ENCODE data around the gene CNTNAP2.

The CNTNAP2 gene

DNA sequence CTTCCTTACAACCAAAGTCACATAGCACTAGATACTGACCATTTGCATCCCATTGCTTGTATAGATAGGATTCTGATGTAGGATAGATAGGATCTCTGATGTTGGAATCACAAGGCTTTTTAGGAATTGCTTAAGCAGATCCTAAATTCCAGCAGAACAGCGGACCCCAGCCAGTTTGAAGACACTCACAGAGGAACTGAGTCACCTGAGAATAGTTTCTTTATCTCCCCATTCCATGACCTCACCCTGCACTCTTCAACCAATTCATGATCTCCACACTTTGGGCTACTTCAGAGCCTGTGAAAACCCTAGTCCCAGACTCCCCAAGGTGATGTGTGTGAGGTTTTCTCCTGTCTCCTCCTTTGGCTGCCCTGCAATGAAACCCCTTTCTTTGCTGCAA, 179.4 kb downstream of the CNTNAP2 start:
- no peak for DNase-seq (ENCODE audit: low spot score)

DNA sequence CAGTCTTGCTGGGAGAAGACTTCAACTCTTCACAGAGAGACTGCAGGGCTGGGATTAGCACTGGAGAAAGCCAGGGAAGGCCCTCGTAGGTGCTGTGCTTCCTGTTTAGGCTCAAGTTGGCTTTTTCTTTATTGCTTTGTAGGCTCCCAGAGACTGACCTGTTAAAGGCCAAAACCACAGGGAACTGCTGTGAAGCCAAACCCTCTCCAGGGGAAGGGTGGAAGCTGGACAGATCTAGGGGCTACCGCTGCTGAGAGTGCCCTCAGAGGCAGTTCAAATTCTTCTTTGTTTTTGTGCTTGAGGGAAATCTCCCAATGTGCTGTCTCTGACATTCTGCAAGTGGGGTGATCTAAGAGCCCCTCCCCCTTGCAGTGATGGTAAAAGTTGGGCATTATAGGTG, 198.4 kb downstream of the CNTNAP2 start:
- no peak for DNase-seq (ENCODE audit: low spot score)

DNA sequence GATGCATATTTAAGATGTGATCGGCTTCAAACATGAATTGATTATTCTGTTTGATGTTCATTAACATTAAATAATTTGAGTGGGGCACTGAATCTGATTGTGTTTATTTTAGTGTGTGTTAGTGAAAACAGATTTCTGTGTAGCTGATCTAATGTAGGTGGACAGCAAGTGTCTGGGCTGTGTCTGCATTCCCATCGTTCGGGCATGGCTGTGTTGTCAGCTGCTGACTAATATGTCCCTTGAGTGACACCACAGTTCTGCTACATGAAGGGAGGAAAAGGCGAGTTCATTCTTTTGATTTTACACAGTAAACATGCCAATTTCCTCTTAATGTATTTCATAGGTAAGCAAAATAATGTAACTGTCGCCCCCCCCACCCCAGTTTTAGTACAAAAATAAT, 203.0 kb downstream of the CNTNAP2 start:
- DNase-seq (ENCODE audit: low spot score): no peak

DNA sequence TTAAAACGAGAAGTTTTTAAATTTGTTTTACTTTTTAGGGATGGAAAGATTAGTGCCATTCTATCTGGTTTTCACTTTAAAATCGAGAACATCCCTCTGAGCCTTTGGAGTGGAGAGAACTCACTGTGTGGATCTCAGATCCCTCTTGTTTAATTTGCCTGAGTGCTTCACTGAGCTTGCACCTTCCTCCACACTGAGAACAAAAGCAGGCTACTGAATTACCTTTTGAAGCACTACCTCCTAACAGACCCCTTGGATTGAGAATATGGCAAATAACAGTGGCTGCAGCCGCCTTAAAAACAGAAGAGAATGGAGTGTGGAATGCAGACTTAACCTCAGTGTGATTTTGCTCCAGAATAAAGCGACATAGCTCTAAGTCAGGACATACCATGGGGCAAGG, 204.7 kb downstream of the CNTNAP2 start:
- DNase-seq (ENCODE audit: low spot score): no peak

DNA sequence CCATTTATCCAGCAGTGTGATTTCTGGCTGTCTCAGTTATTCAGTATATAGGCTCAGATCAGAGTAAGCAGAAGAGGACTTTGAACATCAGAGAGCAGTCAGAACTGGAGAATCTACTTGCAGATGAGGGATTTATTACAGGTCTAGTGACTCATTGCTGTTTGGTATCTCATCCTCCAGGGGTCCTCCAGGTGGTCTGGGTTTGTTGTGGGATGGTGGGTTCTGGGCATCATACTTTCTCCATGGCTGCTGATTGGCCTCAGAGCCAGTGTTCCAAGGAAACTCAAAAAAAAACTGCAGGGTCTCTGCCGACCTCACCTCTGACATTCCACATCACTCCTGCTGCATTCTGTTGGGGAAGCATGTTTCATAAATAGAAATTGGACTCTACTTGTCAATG, 214.8 kb downstream of the CNTNAP2 start:
- DNase-seq (ENCODE audit: low spot score): no peak

DNA sequence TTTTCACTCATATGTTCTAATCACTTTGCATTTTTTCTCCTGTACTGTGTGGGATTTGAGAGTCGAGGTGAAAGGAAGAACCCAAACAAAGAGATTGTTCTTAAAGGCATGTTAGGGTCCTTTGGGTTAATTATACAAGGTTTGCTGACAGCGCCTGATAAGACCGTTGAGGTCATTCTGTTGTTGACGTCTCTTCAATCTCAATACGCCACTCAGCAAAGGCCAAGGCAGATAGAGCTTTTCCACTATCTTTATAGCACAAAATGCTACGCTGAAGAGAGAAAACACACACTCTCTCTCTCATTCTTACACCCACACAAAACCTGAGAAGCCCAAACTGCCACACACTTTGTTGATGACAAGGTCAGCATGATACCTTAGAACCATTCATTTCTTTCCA, 228.7 kb downstream of the CNTNAP2 start:
- DNase-seq (ENCODE audit: low spot score): no peak

DNA sequence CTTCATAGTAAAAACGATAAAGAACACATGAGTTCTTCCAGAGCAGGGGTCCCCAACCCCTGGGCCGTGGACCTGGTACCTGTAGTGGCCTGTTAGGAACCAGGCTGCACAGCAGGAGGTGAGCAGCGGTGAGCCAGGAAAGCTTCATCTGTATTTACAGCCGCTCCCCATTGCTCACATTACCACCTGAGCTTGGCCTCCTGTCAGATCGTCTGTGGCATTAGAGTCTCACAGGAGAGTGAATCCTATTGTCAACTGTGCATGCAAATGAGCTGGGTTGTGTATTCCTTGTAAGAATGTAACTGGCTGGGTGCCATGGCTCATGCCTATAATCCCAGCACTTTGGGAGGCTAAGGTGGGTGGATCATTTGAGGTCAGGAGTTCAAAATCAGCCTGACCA, 229.5 kb downstream of the CNTNAP2 start:
- DNase-seq (ENCODE audit: low spot score): no peak

DNA sequence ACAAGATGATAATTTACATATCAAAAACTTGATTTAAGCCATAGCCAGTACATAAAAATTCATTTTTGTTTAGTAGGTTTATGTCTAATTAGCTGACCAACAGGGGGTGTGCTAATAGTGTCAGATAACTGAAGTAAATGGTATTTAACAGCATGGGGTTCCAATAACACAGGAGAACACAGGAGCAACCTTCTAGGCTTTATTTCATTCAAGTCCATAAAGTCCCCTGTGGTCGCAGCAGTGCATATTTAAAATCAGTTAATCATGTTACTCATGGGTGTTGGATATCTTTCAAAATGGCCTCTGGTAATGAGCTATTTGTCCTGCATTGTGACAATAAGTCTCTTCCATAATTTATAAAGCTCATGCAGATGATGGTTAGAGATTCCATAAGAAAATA, 238.6 kb downstream of the CNTNAP2 start:
- no peak for DNase-seq (ENCODE audit: low spot score)

DNA sequence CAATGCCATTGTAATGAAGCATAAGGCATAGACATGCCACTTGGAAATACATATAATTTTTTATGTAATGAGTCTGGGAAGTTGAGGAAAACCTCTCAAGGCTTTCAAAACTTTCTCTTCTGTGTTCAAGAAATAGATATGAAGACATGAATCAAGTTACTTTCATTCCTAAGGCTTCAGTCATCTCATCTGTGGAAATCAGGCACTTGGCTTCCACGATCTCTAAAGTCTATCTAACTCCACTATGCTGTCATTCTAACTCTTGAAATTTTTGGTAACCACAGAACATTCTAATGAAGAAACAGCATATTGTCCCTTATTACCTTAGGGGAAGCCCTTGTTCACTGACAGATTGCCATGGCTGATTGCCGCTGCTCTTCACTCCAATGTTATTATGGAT, 242.6 kb downstream of the CNTNAP2 start:
- no peak for DNase-seq (ENCODE audit: low spot score)

DNA sequence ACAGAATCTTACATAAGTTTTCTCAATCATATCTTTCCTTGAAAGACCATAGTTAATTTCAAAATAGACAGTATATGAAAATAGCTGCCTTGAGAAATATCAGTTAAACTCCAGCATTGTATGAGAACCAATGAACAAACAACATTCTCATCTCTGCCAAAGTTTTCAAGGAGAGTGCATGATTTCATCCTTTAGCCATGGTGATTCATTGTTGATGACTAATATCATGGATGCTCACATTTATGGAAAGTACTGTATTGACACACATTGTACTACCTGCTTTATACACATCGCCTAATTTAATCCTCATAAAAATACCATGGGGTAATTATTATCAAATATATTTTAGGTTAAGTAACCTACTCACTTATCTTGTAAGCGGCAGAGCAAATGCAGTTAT, 250.3 kb downstream of the CNTNAP2 start:
- DNase-seq (ENCODE audit: low spot score): no peak

DNA sequence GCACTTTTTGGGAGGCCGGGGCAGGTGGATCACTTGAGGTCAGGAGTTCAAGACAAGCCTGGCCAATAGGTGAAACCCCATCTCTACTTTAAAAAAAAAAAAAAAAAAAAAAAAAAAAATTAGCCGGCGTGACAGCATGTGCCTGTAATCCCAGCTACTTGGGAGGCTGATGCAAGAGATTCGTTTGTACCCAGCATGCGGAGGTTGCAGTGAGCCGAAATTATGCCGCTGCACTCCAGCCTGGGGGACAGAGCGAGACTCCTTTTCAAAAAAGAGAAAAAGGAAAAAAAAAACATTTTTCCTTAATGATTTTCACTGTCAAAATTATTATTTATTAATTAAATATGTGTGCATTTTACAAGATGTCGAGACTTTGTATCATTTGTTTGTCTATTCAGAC, 253.6 kb downstream of the CNTNAP2 start:
- DNase-seq (ENCODE audit: low spot score): no peak

DNA sequence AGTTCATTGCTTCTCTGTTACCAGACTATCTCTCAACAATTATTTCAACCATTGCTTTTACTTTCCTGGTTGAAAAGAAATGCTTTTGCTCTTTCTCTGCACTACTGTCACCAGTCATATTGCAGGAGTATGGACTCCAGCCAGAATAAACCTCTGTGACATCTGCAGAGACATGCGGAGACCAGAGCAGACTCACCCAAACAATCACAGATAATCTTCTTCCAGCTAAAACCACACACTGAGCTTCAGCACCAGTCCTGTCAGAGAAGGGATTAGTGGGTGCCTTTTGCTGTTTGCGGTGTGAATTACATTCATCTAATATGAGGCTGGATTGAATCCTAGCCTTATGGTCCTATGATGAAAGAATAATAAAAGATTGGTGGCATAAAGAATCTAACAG, 258.6 kb downstream of the CNTNAP2 start:
- DNase-seq (ENCODE audit: low spot score): no peak

DNA sequence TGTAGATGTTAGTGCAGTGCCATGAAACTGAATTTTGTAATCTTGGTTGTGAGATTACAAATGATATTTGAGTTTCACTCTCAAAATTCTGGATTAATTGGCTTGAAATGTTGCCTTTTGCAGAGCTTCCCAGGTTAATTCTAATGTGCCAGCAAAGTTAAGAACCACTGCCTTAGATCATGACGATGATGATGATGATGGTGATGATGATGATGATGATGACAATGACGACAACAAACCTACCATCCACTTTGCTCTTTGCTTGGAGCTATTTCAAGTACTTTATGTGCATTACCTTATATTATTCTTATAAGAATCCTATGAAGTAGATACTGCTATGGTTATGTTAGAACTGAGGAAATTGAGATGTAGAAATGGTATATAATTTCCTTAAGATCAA, 261.6 kb downstream of the CNTNAP2 start:
- DNase-seq (ENCODE audit: low spot score): no peak

DNA sequence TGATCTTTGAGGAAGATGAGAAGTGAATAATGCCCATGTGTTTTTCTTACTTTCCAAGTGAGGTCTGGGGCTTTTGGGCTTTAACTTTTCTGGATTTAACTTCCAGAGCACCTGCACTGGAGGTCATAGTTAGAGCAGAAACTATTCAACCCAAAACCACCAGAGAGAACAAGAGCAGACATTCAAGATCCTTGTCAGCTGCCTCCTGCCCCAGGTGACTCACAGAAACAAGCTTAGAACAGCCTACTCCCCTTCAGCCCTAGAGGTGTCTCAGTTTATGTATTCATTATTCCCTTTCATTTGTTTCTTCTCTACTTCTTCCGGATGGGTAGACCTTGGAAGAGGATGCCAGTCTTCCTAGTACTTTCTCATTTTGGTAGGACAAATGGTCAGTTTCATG, 270.5 kb downstream of the CNTNAP2 start:
- no peak for DNase-seq (ENCODE audit: low spot score)

DNA sequence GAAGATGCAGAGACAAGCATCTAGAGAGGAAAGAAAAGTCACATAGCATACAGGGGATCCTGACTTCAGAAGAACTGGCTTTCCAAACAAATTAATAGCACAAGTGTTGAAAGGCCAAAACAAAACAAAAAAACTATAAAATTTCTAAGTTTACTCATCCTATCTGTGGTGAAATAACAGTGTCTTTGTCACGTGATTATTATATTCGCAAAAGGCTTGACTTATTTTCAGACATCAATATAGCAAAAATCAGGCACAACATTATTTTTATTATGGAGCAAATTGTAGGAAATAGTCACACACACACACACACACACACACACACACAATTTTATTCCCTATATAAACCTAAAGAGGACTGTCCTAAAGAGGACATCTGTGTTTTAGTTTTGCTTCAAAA, 272.3 kb downstream of the CNTNAP2 start:
- DNase-seq (ENCODE audit: low spot score): no peak

DNA sequence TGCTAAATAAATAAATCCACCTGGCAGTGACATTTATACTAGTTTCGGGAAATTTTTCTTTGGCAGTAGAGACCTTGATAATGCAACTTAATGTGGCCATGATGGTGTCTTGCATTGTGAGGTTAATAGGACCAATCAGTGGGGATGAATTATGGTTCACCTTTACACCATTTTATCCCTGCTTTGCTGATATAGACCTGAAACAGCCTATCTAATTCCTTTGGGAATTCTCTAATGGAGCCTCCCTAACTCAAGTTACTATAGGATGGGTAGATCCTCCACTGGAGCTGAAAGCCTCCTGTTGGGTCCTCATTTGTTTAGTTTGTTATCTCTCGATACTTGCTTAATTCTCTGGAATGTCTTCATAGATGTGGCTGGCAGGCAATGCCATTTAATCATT, 276.7 kb downstream of the CNTNAP2 start:
- DNase-seq (ENCODE audit: low spot score): no peak

DNA sequence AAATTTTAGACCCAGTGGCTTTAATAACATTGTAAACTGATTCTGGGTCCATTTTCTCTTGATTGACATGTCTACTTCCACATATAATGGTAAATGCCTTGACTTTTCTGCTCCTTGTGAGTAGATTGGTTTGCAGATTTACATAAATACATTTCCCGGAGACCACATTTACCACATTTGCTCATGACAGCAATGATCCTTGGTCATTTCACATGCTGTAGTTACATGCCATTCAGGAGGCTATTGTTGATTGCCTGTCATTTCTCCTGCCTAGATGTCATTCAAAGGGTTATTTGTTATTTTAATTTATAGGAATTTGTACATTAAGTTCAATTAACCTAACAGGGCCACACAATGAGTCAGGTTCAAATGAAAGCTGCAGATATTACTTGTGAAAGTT, 280.5 kb downstream of the CNTNAP2 start:
- DNase-seq (ENCODE audit: low spot score): no peak

DNA sequence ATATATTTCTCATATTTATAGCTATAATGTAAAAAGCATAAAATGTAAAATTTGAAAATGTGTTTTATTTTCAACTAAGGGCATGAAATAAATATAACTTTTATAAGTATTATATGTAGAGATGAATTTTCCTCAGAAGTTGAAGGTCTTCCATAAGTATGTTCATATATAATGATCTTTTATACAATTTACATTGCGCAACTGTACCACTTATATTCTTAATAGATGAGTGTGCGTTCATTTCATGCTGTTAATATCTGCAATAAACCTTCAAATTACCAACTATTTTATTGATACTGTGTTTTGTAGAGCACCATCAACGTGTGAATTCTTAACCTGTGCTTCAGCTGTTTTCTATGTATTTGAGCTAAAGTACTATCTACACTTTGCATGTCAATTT, 285.3 kb downstream of the CNTNAP2 start:
- DNase-seq (ENCODE audit: low spot score): no peak

DNA sequence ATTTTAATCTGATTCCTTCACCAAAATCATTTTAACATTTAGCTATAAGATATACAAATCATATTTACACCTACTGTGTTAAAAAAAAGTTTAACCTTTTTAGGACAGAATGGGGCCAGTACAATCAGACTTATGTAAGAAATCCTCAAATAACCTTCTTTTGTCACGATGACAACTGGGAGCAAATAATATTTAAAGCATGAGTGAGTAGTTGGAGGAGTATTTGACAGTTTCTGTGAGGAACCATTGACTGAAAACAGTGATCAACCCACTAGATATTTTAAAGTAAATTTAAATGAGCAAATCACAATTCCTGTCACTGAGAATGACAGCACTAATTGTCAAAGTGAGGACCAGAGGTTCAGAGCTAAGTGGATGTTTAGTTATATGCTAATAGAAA, 289.1 kb downstream of the CNTNAP2 start:
- no peak for DNase-seq (ENCODE audit: low spot score)

DNA sequence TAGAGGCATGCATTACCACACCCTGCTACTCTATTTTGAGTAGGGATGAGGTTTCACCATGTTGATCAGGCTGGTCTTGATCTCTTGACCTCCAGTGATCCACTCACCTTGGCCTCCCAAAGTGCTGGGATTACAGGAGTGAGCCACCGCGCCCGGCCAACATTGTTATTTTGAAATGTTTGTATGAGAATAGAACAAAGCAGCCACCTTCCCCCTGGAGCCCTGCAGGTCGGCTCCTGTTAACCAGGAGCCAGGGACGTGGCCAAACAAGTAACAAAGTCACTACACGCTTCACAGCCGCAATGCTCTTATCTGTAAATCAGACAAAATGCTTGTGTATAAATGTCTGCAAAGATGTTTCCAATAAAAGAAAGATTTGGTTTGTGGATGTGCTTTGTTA, 295.4 kb downstream of the CNTNAP2 start:
- no peak for DNase-seq (ENCODE audit: low spot score)

DNA sequence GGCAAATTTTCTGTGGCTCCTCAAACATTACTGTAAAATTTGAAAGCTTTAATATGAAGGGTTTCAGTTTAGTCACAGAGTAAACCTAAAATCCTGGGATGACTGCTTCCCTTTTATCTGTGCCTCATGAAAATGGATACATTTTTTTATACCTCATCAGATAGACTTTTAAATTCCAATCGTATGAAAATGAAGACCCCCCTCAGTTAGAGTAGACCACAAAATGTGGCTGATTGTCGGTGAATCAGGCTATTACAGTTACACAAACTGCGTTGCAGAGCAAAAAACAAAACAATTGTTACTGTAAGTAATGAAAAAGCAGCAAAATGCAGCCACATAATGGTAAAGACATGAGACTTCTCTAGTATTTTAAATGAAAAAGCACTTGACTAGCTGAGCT, 296.2 kb downstream of the CNTNAP2 start:
- DNase-seq (ENCODE audit: low spot score): no peak

DNA sequence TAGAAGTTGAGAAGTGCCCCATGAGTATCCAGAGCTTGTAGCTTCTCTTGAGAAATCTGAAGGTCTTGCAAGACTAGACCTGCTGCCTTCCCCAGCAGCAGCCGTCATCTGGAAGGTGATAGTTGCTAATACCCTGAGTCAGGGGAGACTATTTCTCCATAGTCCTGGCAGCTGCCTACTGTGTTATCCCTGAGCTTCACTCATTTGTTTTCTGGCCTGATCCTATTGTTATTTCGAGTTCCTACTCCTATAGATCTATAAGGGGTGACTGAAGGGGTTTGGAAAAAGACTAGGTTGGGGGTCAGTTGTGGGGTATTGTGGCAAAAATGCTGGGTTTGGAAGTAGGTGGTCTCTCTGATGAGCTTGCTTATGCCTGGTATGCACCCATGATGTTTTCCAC, 297.8 kb downstream of the CNTNAP2 start:
- no peak for DNase-seq (ENCODE audit: low spot score)

DNA sequence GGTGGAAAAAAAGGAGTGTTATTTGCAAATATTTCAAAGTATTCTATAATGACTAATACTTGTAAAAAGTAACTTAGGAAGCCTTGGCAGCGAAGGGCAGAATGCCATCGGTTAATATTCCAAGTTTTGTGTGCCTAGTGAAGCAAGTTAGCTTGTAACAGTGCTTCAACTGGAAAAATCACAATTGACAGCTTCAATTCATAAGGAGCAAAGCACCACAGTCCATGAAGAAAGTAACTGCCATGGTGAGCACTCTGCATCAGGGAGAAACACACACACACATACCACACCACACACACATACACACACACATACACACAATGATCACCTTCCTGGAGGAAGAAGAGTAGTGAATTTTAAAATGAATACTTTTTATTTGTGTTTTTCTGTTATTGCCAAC, 298.3 kb downstream of the CNTNAP2 start:
- no peak for DNase-seq (ENCODE audit: low spot score)

DNA sequence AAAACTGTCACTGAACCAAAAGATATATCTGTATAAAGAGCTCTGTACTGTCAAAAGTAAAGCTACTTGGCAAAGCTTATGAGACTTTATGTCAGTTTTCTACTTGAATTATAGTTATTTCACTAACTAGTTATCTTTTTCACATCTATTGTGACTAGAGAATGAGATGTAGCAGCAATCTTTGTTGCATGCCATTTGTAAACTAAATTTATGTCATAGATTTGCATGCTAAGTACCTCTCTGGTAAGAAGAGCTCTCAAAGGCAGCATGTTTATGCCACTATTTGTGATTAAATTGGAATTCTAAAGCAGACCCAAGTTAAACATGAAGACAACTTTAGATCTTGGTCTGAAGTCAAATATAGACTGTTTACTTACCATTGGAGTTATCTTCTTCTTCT, 300.6 kb downstream of the CNTNAP2 start:
- DNase-seq (ENCODE audit: low spot score): no peak

DNA sequence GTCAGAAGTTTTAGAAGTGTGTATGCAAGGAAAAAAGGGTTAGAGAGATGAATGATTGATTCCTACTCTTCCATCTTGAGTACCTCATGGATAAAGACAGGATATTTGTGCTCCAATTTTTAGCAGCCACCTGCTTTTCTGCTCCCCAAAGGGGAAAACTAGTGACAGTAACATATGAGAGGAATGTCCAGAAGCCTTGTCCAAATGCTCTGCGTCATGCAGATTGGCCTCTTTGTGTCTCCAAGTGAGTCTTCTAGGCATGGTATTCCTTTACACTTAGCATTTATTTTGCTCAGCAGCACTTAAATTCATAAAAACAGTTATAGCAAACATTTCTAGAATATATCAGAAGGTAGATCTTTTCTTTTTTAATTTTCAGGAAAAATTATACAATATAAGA, 306.8 kb downstream of the CNTNAP2 start:
- DNase-seq (ENCODE audit: low spot score): no peak
